Ramos (cell line): ENCODE measurements around the gene SCN4A.

Experiments used
- in situ Hi-C: fragments of 300-500 bp; cut with MboI; formaldehyde crosslinking; loops from one replicate; pipeline ENCODE4 v1.14.3; 2022; ENCODE audit warnings: low sequenced_read_pairs; ENCODE audit not compliant: unreplicated experiment

Gene SCN4A

DNA sequence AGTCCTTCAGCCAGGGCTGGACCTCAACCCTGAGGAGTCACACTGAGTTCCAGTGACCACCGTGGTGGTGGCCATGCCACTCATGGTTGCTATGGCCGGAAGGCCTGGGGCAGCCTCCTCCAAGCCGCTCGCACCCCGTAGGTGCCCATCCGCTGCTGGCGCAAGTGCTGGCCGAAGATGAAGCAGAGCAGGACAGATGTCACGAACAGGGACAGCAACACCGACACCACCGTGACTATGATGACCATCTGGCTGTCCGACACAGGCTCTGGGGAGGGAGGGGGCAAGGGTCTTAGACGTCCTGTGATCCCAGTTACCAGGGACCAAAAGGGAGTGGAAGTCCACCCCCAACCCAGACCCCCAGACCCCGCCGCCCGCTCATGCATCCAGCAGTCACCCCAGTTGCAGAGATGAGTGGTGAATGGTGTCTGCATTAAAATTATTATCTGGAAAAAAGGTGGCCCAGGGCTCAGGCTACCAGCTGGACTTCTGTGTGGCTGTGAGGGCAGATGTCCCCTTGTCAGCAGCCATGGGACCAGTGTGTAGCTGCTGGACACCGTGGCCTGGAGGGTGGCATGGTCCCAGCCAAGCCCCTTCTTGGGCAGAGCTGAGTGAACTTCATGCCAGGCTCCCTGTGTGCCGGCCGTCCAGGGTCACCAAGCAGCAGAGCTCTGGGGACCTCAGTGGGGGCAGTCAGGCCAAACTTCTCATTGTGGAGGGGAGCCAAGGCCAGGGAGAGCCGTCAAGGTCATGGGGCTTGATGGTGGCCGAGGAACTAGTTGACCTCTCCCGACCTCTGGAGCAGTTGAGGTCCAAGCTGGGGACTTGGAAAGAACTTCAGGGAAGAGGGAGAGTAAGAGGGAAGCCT is 30.2 kb upstream of the SCN4A start:
- in situ Hi-C loops = no loop called here

DNA sequence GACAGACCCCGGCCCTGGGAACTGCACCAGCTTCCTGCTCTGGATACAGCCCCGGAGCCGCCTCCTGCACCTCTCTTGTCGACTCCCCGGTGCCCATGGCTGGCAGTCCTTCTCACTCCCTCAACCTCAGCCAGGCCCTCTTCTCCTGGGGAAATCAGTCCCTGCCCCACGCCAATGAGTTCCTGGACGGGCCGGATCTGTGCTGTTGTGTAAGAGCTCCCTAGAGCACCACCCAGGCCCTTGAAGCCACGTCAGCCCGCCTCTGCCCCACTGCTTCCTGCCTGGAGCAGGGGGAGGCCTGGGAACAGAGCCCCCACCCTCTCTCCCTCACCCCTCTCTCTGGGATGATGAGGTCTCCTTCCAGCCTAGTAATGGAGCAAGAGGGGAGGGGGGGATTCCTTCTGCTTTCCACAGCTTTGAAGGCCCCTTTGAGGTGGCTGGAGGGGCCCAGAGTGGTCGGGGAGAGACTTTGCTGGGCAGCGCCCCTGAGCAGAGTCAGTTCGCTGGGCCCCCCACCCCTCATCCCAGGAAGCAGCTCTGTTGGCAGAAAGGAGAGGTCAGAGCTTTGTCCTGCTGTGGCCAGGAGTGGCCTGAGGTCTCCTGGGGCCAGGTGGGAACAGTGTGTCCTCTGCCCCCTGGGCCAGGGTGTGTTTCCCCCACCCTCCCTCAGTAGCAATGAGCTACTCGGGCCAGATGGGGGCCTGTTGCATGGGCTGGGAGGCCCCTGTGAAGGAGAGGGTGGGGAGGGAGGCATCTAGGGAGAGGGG is 29.2 kb upstream of the SCN4A start:
- in situ Hi-C loops = no loop called here

DNA sequence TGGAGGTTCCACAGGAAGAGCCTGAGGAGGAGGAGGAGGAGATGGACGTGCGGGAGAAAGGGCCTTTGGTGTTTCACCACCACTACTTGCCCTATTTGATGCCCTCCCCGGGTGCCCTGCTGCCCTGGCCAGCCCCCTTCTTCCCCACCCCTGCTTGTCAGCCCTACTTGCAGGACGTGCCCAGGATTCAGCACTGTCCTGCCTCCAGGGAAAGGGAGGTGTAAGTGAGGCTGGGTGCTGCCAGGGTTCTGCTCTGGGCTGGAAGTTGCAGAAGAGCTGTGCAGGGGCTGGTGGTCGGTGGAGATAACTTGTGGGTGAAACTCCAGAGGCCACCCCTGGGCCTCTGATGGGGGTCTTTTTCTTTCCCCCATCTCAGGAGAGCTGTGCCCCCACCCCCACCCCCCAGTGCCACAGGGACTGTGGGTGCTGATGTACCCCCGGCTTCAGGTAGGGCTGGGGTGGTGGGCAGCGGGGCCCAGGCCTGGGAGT is 28.4 kb upstream of the SCN4A start:
- in situ Hi-C loops = no loop called here

DNA sequence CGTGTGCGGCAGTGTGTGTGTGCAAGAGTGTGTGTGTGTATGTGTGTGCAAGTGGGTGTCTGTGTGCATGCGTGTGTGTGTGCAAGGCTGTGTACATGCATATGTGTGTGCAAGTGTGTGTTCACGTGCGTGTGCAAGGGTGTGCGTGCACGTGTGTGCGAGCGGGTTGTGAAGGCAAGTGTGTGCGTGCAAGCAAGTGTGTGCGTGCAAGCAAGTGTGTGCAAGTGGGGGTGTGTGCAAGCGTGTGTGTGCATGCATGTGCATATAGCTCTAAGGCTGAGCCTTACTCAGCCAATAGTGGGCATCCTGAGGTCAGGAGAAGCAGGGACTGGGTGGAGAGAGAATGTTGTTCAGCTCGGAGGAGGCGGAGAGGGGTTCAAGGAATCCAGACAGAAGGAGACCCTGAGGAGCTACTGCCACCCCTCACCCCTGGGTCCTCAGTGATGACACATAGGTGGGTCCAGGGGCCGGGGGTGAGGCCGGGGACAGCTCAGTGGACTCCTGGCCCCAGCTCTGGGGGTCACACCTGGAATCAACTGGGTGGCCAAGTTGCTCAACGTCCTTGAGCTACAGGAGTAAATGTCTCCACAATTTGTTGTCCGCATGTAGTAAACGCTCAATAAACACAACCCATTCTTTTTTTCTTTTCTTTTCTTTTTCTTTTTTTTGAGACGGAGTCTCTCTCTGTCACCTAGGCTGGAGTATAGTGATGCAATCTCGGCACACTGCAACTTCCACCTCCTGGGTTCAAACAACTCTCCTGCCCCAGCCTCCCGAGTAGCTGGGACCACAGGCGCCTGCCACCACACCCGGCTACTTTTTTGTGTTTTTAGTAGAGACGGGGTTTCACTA is 27.2 kb upstream of the SCN4A start:
- in situ Hi-C loops = no loop called here

DNA sequence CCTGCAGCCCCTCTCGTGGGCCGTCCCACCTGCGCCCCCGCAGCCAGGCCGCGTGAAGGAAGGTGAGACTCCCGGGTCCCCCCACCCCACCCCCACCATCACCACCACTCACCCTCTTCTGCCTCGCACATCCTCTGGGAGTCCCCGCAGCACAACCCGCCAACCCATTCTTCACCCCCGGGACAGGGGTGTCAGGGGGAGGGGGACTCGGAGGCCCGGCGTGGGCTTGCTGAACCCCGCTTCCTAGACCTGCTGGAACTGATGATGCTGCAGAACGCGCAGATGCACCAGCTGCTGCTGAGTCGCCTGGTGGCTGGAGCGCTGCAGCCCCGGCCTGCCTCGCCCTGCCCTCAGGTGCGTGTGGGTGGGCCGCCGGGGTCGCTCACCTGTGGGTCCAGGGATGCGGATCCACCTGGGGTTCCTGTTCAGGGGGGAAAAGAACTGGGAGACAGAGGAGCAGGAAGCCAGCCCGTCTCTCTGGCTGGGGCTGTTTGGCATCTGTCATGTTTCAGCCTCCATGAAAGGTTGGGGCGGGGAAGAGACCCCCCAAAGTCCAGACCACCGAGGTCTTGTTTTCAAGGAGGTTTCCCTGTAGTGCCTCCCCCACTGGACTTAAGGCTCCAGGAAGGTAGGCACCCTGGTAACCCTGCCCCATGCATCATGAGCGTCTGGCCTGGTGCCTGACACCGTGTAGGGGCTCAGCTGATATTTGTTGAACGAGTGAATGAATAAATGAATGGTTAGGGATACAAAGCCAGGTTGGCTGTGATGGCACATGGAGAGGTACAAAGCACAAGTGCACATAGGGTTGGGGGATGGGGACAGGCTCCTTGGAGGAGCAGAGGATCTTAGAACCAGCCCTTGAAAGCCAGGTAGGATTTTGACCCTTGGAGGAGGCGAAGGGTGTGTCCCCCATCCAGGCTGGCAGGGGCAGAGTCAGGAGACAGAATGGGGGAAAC is 26.3 kb upstream of the SCN4A start:
- in situ Hi-C loops = no loop called here

DNA sequence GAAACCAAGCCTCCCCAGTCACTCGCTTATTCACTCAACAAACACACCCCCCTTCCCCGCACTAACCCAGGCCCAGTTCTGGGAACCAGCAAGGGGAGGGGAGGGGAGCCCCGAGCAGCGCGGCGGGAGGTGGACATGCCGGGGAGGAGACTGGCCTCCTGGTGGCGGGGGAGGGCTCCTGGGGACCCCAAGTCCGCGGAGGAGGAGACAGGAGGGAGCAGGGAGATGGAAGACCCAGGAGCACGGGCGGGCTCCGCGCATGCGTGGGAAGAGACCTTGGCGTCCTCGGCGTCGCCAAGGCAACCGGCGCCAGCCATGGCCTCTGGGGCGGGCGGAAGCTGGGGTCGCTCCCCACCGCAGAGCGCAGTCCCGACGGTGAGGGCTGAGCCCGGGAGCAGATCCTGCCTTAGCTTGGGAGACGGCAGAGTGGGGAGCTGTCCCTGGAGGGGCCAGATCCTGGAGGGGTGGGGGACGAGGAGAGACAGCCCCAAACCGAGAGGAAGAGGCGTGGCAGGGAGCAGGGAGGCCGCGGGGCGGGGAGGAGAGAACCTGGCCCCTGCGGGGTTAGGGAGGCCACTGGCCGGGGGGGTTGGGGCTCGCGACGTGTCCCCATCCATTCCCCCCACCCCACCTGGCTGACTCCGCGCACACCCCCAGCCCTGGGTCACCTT is 25.5 kb upstream of the SCN4A start, which contains the start of gene PRR29:
Gene PRR29 (plus strand): TSS at position 302 of the 671 bp plus-strand sequence. CDS start 14 bp downstream, at position 316.
- in situ Hi-C loops = no loop called here

DNA sequence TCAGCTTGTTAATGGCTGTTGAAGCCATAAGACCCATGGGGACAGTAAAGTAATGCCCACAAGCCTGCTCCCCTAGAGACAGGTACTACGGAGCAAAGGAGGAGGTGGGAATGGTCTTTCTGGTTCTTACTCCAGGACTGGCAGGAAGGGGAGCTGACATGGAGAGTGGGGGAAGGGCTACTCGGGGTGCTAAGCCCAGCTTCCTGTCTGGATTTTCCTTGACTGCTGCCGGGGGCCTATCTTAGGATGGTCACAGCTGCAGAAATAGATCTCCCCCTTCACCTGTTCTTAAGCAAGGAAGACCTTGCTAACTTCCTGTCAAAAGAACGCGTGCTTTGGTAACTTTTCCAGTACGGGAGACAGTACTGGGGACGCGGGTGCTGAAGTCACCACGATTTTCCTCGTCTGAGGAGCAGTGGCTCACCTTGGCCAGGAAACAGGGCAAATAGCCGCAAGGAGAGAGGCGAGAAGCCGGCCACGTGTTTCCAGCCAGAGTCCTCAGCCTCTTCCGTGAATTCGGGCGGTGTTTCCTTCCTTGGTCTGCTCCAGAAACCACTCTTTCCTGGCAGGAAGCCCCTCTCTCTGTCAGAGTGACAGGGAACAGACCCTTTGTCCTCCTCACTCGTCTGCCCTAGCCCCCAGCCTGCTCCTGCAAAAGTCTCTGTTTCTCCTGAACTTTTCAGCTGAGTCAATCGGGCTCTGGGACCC is 24.8 kb upstream of the SCN4A start:
- in situ Hi-C loops = no loop called here

DNA sequence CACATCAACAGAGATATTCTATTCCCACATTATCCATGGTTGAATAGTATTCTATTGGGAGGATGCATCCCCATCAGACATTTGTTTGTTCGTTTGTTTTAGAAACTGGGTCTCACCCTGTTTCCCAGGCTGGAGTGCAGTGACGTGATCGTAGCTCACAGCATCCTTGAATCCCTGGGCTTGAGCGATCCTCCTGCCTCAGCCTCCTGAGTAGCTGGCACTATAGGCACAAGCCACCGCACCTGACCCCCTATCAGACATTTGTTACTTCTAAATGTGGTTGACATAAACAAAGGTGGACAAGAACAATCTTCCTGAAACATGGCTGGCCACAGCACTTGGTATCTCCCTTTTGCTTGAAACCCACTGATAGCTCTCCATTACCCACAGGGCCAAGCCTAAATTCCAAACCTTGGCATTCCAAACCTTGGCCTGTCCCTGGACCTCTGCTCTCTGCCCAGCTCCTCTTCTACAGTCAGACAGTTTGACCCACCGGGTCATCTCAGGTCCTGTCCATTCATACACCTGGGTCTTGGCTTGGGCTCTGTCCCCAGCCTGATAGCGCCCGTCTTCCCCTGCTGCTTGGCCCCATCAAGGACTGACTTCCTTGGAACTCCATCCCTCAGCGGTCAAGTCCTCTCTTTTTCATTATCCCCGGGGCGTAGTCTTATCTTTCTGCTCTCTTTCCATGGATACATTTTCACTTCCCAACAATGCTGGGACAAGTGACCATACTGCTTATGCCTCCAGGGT is 23.9 kb upstream of the SCN4A start:
- in situ Hi-C loops = no loop called here

DNA sequence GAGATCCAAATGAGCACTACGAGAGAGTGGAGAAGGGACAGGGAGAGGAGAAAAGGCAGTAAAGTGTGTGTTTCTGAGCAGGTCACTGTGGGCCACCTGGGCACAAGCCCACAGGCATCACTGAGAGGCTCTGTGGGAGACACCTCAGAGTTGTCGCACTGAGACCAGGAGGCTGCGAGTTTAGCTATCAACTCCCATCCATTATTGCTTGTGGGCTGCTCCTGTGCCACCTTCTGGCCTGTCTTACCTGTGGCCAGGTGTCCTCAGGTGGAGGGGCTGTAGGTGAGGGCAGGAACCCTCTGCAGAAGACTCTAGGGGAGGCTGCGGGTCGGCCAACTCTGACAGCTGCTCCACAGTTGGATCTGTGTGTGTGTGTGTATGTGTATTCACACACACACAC is 22.9 kb upstream of the SCN4A start:
- in situ Hi-C loops = no loop called here

DNA sequence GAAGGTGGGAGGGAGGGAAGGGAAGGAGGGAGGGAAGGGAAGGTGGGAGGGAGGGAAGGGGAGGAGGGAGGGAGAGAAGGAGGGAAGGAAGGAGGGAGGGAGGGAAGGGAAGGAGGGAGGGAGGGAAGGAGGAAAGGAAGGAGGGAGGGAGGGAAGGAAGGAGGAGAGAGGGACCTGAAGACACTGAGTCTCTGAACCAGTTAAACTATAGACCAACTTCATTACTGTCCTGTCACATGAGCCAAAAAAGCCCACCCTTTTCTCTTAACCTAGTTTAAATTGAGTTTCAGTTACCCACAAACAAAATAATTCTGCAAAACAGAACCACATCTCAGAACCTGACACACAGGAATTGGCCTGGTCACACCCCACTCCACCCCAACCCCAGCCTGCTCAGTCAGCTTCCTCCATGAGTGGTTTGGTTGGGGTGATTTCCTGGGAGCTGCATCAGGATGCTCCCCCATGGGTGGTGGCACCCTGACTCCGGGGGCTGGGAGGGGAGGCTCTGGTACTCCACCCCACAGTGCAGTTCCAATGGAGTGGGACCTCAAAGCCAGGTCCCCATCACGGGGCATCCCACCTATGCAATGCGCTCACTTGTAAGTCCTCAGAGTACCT is 20.8 kb upstream of the SCN4A start:
- in situ Hi-C loops = no loop called here

DNA sequence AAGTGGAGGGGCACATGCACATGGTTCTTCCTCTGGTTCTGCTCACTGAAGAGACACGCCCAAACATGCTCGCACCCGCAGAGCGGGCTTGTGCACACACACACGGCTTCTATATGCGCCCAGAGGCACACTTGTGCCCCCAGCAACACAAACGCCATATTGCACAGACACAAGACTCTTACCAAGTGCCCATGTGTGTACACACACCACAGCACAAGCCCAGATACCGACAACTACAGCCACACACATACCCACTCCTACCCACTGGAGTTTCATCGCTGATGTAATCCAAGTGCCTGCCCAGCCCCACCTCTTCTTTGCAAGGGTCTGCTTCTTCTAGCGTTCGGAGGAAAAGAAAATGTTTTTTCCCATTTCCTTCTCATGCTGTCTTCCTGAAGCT is 18.9 kb upstream of the SCN4A start:
- in situ Hi-C loops = no loop called here

DNA sequence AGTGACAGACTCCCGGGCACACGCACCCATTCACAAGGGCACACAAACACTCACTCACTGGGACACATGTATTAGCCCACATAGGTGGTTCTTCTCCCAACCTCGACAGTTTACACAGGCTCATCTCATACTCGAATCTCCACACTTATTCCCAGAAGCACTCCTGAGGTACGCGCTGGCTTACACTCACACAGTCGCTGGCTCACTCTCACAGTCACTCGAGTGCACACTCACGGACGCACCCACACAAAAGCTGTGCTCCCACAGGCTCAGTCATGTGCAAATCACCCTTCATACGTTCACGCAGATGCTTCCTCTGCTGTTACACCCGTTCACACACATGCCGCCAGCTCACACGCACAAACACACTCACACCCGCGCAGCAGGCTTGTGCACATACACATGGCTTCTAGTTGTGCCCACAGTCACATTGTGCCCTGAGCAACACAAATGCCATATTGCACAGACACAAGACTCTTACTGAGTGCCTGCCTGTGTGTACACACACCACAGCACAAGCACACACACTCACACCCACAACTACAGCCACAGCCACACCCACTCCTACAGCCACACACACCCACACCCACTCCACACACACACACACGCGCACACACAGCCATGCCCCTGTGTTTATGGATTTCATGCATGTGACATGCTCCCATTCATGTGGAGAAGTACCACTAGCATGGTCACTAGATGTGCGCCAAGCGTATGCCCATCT is 17.1 kb upstream of the SCN4A start:
- in situ Hi-C loops = no loop called here

DNA sequence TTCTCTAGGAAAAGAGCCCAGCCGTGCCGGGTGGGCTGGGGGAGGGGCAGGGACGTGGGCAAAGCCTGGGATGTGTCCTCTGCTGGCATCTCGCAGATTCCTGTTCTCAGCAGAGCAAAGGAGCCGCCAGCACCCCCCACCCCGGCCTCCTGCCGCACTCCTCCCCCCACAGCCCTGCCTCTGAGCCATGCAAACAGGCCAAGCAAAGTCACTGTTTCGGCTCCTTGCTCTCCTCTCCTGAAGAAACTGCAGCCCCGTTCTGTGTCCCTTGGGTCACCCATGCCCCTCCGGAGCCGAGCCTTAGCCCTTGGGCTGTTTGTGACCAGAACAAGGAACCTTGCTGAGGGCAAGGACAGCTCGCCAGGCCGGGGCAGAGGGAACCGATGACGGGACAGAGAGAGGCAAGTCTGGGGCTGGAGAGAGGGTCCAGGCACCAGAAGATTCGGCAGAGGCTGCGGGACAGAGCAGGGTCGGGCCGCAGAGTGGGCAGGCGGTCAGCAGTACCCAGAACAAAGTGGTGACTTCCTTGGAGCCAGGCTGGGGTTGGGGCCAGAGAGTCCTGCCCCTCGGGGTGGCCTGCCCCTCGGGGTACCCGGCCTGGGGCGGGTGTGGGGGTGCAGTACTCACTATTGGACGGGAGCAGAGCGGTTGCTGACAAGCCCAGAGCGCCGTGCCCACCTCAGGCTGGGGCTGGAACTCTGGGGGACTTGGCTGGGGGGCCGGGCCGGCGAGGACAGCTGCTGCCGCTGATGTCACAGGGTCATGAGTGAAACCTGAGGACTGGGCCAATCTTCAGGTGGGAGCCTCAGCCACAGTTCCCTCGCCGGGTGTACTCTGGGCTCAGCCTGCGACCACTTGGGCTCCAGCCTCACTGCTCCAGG is 16.3 kb upstream of the SCN4A start:
- in situ Hi-C loops = no loop called here

DNA sequence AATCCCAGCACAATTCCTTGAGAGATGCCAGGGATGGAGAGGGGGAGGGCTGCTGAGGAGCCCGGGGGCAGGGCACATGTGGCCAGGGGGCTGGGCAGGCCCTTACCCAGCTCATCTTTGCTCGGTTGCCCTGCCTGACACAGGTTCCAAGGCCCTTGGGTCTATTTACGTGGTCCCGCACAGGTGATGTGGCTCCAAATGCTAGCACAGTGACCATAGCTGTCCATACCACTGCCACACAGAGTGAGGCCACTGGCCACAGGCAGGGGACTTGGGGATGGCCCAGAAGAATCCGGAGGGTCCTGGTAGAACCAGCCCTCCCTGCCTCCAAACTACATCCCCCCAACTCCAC is 15.4 kb upstream of the SCN4A start:
- in situ Hi-C loops = no loop called here
